A172 (cell line): ENCODE results near the gene RNPEPL1. TPM values are rescaled to one million over a fixed set of nuclear protein-coding genes. Genes with fewer than 3 reads are reported as not detected.
"Not testable (repeated sequence)": the region's sequence is repeated elsewhere in the genome, so short reads cannot be mapped to it uniquely, and the experiment has no call there.

Source experiments
- DNase-seq: peaks from one replicate; pipeline ENCODE4 v3.0.0-alpha.2; 2015; ENCODE audit warnings: low spot score
- total RNA-seq: library from RNA; depleted of rRNA; stranded (reverse); fragments of >200 nt; shearing (Covaris generic); gene quantifications from 2 replicates; pipeline ENCODE4 v1.2.3, GENCODE V29; 2014; rRNA removed

RNPEPL1 gene
- 13.5 and 19.8 TPM in 2 replicates for total RNA-seq

- no peak for DNase-seq
Measured at GRCh38 chr2:240567872-240568677, at the start of gene RNPEPL1. Gene RNPEPL1, plus strand, starts transcription at chr2:240568484. Its CDS starts 103 bp downstream, at chr2:240568587.

GRCh38 chr2:240518981-240519380 lies 49.3 kb upstream of the RNPEPL1 start:
- DNase-seq, result no peak

- DNase-seq, result no peak
Measured at GRCh38 chr2:240519396-240520129, 48.7 kb upstream of the RNPEPL1 start.

- DNase-seq, result no peak
Measured at GRCh38 chr2:240520130-240520973, 47.9 kb upstream of the RNPEPL1 start.

- DNase-seq, result no peak
Measured at GRCh38 chr2:240520974-240521350, 47.3 kb upstream of the RNPEPL1 start.

GRCh38 chr2:240521885-240522284 lies 46.4 kb upstream of the RNPEPL1 start:
- not testable (repeated sequence) for DNase-seq

GRCh38 chr2:240522406-240522805 lies 45.9 kb upstream of the RNPEPL1 start:
- DNase-seq, result no peak

GRCh38 chr2:240523451-240524281 lies 44.6 kb upstream of the RNPEPL1 start:
- DNase-seq, result no peak

- DNase-seq, result no peak
Measured at GRCh38 chr2:240524963-240525718, 43.1 kb upstream of the RNPEPL1 start.

GRCh38 chr2:240525802-240526201 lies 42.5 kb upstream of the RNPEPL1 start:
- DNase-seq, result no peak

GRCh38 chr2:240526521-240526920 lies 41.8 kb upstream of the RNPEPL1 start:
- DNase-seq, result no peak

GRCh38 chr2:240527153-240527750 lies 41.0 kb upstream of the RNPEPL1 start:
- DNase-seq, result no peak

- DNase-seq, result no peak
Measured at GRCh38 chr2:240528406-240529040, 39.8 kb upstream of the RNPEPL1 start.

GRCh38 chr2:240529344-240529999 lies 38.8 kb upstream of the RNPEPL1 start:
- DNase-seq, result no peak

GRCh38 chr2:240530181-240530580 lies 38.1 kb upstream of the RNPEPL1 start:
- DNase-seq, result no peak

GRCh38 chr2:240531038-240531437 lies 37.2 kb upstream of the RNPEPL1 start:
- no peak for DNase-seq

GRCh38 chr2:240532031-240532775 lies 36.1 kb upstream of the RNPEPL1 start:
- DNase-seq, result no peak
